Measurements from ENCODE around the gene PCGF2. TPM values are rescaled to one million over a fixed set of nuclear protein-coding genes. Genes with fewer than 3 reads are reported as not detected.

PCGF2 gene
- total and polyA plus RNA-seq, 10 of the 15 experiments (the other 5 are each of a cell fraction or from before 2014, with no cell fraction given), result 2.7 to 35.6 (median 7.2) TPM

GRCh38 chr17:38724337-38724988, 23.7 kb downstream of the PCGF2 start:
- Histone ChIP-seq H3K4me2 (ENCODE audit: control insufficient read depth, insufficient read depth) (no peak overlapping the region), H2AFZ (ENCODE audit: control insufficient read depth, low read depth, low read length) (no peak overlapping the region), H3K4me3 (no peak overlapping the region), H3K27me3 (replicated peaks in 1 of 2; ENCODE audit: control insufficient read depth in 2 of 2, insufficient read depth in 2 of 2, low read length in 1 of 2) (no peaks in the 10 kb centered on the region), H3K79me2 (ENCODE audit: control insufficient read depth, insufficient read depth, low read length) (no peaks in the 10 kb centered on the region), H3K36me3 (ENCODE audit: control insufficient read depth in 2 of 2, insufficient read depth in 2 of 2, low read length in 1 of 2) (peaks cover 3 to 5% of the 10 kb centered on the region in 2 experiments; a peak in 2 of 4 replicates), H3K4me1 (ENCODE audit: control insufficient read depth, insufficient read depth, low read length) (peaks cover 25% of the 10 kb centered on the region), H3K9me3 (replicated peaks; ENCODE audit: control insufficient read depth, insufficient read depth, low read length) (no peaks in the 10 kb centered on the region; the same call in 2 of the 3 replicates), H4K20me1 (ENCODE audit: control insufficient read depth, insufficient read depth) (no peaks in the 10 kb centered on the region), H3K9ac (ENCODE audit: control insufficient read depth, insufficient read depth, low read length) (no peak overlapping the region), H3K27ac (ENCODE audit: control insufficient read depth, insufficient read depth) (no peak overlapping the region)
- SMC1A ChIA-PET (ENCODE audit: uncharacterized antibody, unreplicated experiment), result no interaction called here
- 83% methylated on average over 16 of the region's 16 CpGs for WGBS (ENCODE audit: insufficient coverage, insufficient replicate concordance, low lambda C conversion rate, missing lambda C conversion rate)
- FAIRE-seq, result no peak
- BruUV-seq (replicated peaks), result no TSS peak
- RAD21 ChIA-PET (ENCODE audit: unreplicated experiment), result no interaction called here
- intact Hi-C loops (cut with micrococcal nuclease; ENCODE audit: unreplicated experiment) (no loop called here), in situ Hi-C loops (cut with MboI) (no loop called here)
- CTCF ChIA-PET, result no interaction called here
- no peak for DNase-seq (ENCODE audit: low read depth, low spot score)
- POLR2A ChIA-PET, result no interaction called here
- ATAC-seq, result no peak
- TF ChIP-seq POLR2AphosphoS5 (IDR thresholded peaks at IDR 0.05; ENCODE audit: low read length) (no peak), ZNF687 (IDR thresholded peaks at IDR 0.05) (no peak), E2F8 (IDR thresholded peaks at IDR 0.05; ENCODE audit: low read depth, partially characterized antibody) (no peak), MYB (IDR thresholded peaks at IDR 0.05; ENCODE audit: borderline replicate concordance, low read depth, low read length) (no peak), USF2 (IDR thresholded peaks at IDR 0.05; ENCODE audit: borderline replicate concordance, low read depth, low read length) (no peak)

All from GM12878 (cell line).